Astrocyte (in vitro differentiated cells and primary cell): ENCODE results near the gene KRTAP5-3. TPM values are rescaled to one million over a fixed set of nuclear protein-coding genes. Genes with fewer than 3 reads are reported as not detected.

ENCODE experiments used
- DNase-seq: peaks from one replicate; pipeline ENCODE4 v3.0.0-alpha.2; 2010; ENCODE audit warnings: low read depth
- FAIRE-seq: peaks from 2 replicates; lab custom pipeline; 2011; peaks lifted over from hg19 to GRCh38; lab: Jason Lieb, UNC
- H2AFZ ChIP-seq: 2 replicates; pipeline ENCODE4 v1.6.0; 2012; ENCODE audit warnings: low read depth, low read length, inconsistent platforms
- H3K27ac ChIP-seq: 2 replicates; pipeline ENCODE4 v1.5.1; 2011; ENCODE audit warnings: low read depth, low read length, inconsistent platforms
- H3K27me3 ChIP-seq: 2 replicates; pipeline ENCODE4 v1.6.0; 2011; ENCODE audit warnings: low read length, inconsistent platforms; ENCODE audit not compliant: insufficient read depth
- H3K36me3 ChIP-seq: 2 replicates; pipeline ENCODE4 v1.5.1; 2011; ENCODE audit warnings: low read length, inconsistent platforms; ENCODE audit not compliant: insufficient read depth
- H3K4me1 ChIP-seq: 2 replicates; pipeline ENCODE4 v1.5.1; 2011; ENCODE audit warnings: low read length, inconsistent platforms; ENCODE audit not compliant: insufficient read depth
- H3K4me2 ChIP-seq: 2 replicates; pipeline ENCODE4 v1.6.0; 2012; ENCODE audit warnings: low read length, inconsistent platforms
- H3K4me3 ChIP-seq: 2 replicates; pipeline ENCODE4 v1.5.1; 2011; ENCODE audit warnings: low read depth, mild to moderate bottlenecking, low read length, inconsistent platforms; ENCODE audit not compliant: insufficient read depth
- H3K79me2 ChIP-seq: 2 replicates; pipeline ENCODE4 v1.6.0; 2012; ENCODE audit warnings: mild to moderate bottlenecking, low read length, inconsistent platforms; ENCODE audit not compliant: insufficient read depth
- H3K9ac ChIP-seq: 2 replicates; pipeline ENCODE4 v1.6.0; 2012; ENCODE audit warnings: mild to moderate bottlenecking, low read length, inconsistent platforms
- H3K9me3 ChIP-seq: 2 replicates; pipeline ENCODE4 v1.5.1; 2012; ENCODE audit warnings: low read depth, mild to moderate bottlenecking, low read length, inconsistent platforms; ENCODE audit not compliant: insufficient read depth
- H4K20me1 ChIP-seq: 2 replicates; pipeline ENCODE4 v1.6.0; 2012; ENCODE audit warnings: low read length, inconsistent platforms; ENCODE audit not compliant: insufficient read depth
- H3K27ac Mint-ChIP-seq: one replicate; pipeline ENCODE4 v1.8.0; 2021; ENCODE audit warnings: mild to moderate bottlenecking, mixed read lengths; ENCODE audit not compliant: unreplicated experiment
- H3K27me3 Mint-ChIP-seq: one replicate; pipeline ENCODE4 v1.8.0; 2021; ENCODE audit warnings: low read depth, mixed read lengths; ENCODE audit not compliant: unreplicated experiment
- H3K36me3 Mint-ChIP-seq: one replicate; pipeline ENCODE4 v1.8.0; 2021; ENCODE audit warnings: low read depth, mixed read lengths; ENCODE audit not compliant: unreplicated experiment
- H3K4me1 Mint-ChIP-seq: one replicate; pipeline ENCODE4 v1.8.0; 2021; ENCODE audit warnings: low read depth, mixed read lengths; ENCODE audit not compliant: unreplicated experiment
- H3K4me3 Mint-ChIP-seq: one replicate; pipeline ENCODE4 v1.8.0; 2021; ENCODE audit warnings: mild to moderate bottlenecking, moderate library complexity, mixed read lengths; ENCODE audit not compliant: unreplicated experiment
- H3K9me3 Mint-ChIP-seq: one replicate; pipeline ENCODE4 v1.8.0; 2021; ENCODE audit warnings: mild to moderate bottlenecking, mixed read lengths; ENCODE audit not compliant: unreplicated experiment
- CTCF ChIP-seq: IDR thresholded peaks from 2 replicates; pipeline ENCODE4 v1.5.1; 2011; ENCODE audit warnings: low read depth, mild to moderate bottlenecking, inconsistent platforms, low read length, moderate library complexity; ENCODE audit not compliant: insufficient read depth
- EZH2 ChIP-seq: IDR thresholded peaks from 2 replicates; pipeline ENCODE4 v1.6.1; 2012; ENCODE audit warnings: mild to moderate bottlenecking, low read length, inconsistent platforms; ENCODE audit not compliant: insufficient read depth
- total RNA-seq: library from RNA; stranded (reverse); gene quantifications from 2 replicates; pipeline ENCODE4 v1.2.1, GENCODE V29; 2021

Gene KRTAP5-3
- total RNA-seq, 1 donor from 2014 or later, result not detected

GRCh38 chr11:1568441-1568911, 39.8 kb downstream of the KRTAP5-3 start:
- Histone ChIP-seq H2AFZ (no peak overlapping the region), H3K27ac (no peak overlapping the region), H3K4me1 (peaks cover 15% of the 10 kb centered on the region), H3K9ac (no peak overlapping the region), H3K4me3 (no peak overlapping the region), H3K9me3 (no peaks in the 10 kb centered on the region), H3K27me3 (peaks cover 4% of the 10 kb centered on the region), H3K4me2 (no peak overlapping the region), H3K79me2 (peaks cover 70% of the 10 kb centered on the region), H4K20me1 (peaks cover 76% of the 10 kb centered on the region), H3K36me3 (no peaks in the 10 kb centered on the region)
- Mint-ChIP-seq H3K4me3 (no peak overlapping the region), H3K36me3 (peaks cover 3% of the 10 kb centered on the region), H3K27ac (no peak overlapping the region), H3K4me1 (peaks cover 7% of the 10 kb centered on the region), H3K9me3 (no peaks in the 10 kb centered on the region), H3K27me3 (no peaks in the 10 kb centered on the region)
- DNase-seq, result no peak
- no peak for TF ChIP-seq EZH2
- no peak for FAIRE-seq

GRCh38 chr11:1567721-1568100, 40.6 kb downstream of the KRTAP5-3 start:
- no peak overlapping the region for H3K4me2 ChIP-seq
- peaks cover 3% of the 10 kb centered on the region for H3K36me3 Mint-ChIP-seq
- H3K27ac Mint-ChIP-seq, result no peak overlapping the region
- no peaks in the 10 kb centered on the region for H3K27me3 ChIP-seq
- no peak for DNase-seq
- H3K9ac ChIP-seq, result no peak overlapping the region
- no peak overlapping the region for H2AFZ ChIP-seq
- H3K27ac ChIP-seq, result no peak overlapping the region
- peaks cover 7% of the 10 kb centered on the region for H3K4me1 Mint-ChIP-seq
- H3K79me2 ChIP-seq, result peaks cover 70% of the 10 kb centered on the region
- no peaks in the 10 kb centered on the region for H3K9me3 ChIP-seq
- TF ChIP-seq CTCF, result no peak
- no peak for TF ChIP-seq EZH2
- H4K20me1 ChIP-seq, result peaks cover 83% of the 10 kb centered on the region
- peaks cover 15% of the 10 kb centered on the region for H3K4me1 ChIP-seq
- no peaks in the 10 kb centered on the region for H3K27me3 Mint-ChIP-seq
- H3K4me3 ChIP-seq, result no peak overlapping the region
- H3K9me3 Mint-ChIP-seq, result no peaks in the 10 kb centered on the region
- no peak for FAIRE-seq
- no peaks in the 10 kb centered on the region for H3K36me3 ChIP-seq
- no peak overlapping the region for H3K4me3 Mint-ChIP-seq

- no peaks in the 10 kb centered on the region for H3K9me3 ChIP-seq
- H3K4me1 Mint-ChIP-seq, result peaks cover 7% of the 10 kb centered on the region
- no peak overlapping the region for H2AFZ ChIP-seq
- H4K20me1 ChIP-seq, result peaks cover 88% of the 10 kb centered on the region
- H3K4me2 ChIP-seq, result no peak overlapping the region
- H3K9ac ChIP-seq, result no peak overlapping the region
- no peaks in the 10 kb centered on the region for H3K27me3 Mint-ChIP-seq
- no peak for FAIRE-seq
- no peak overlapping the region for H3K27ac Mint-ChIP-seq
- H3K36me3 Mint-ChIP-seq, result peaks cover 3% of the 10 kb centered on the region
- H3K27me3 ChIP-seq, result no peaks in the 10 kb centered on the region
- no peaks in the 10 kb centered on the region for H3K9me3 Mint-ChIP-seq
- TF ChIP-seq CTCF (no peak), EZH2 (no peak)
- no peak overlapping the region for H3K4me3 Mint-ChIP-seq
- no peak for DNase-seq
- H3K4me3 ChIP-seq, result no peak overlapping the region
- no peak overlapping the region for H3K27ac ChIP-seq
- peaks cover 15% of the 10 kb centered on the region for H3K4me1 ChIP-seq
- no peaks in the 10 kb centered on the region for H3K36me3 ChIP-seq
- H3K79me2 ChIP-seq, result peaks cover 70% of the 10 kb centered on the region
Measured at GRCh38 chr11:1567052-1567720, 41.1 kb downstream of the KRTAP5-3 start.
